Right lobe of liver (tissue), 6 donors: ENCODE data around the gene CELSR1. TPM values are rescaled to one million over a fixed set of nuclear protein-coding genes. Genes with fewer than 3 reads are reported as not detected.

ENCODE experiments used
- ATAC-seq, 4 donors: fragments of 200-7000 bp; cut with Tn5 transposase; one replicate each; pipeline ENCODE4 v1.9.1; 2020; ENCODE audit warnings: mild to moderate bottlenecking in 4 of 4, moderate library complexity in 4 of 4
- DNase-seq, 3 donors: peaks; one replicate each; pipeline ENCODE4 v3.0.0-alpha.2; 2020
- H3K27ac ChIP-seq, 3 donors: fragments of 200-600 bp; one replicate each; pipeline ENCODE4 v1.8.0; 2022
- H3K27me3 ChIP-seq, 2 donors: fragments of 200-600 bp; one replicate each; pipeline ENCODE4 v1.8.0; 2022
- H3K36me3 ChIP-seq, 4 donors: fragments of 200-600 bp; sonication (generic) in 1 of 4; one replicate each; pipeline versions ENCODE4 v1.5.1 to v1.8.0; 2017 to 2022; ENCODE audit warnings: control low read depth in 1 of 4
- H3K4me1 ChIP-seq, 4 donors: fragments of 200-600 bp; sonication (generic) in 1 of 4; one replicate each; pipeline versions ENCODE4 v1.5.1 to v1.8.0; 2017 to 2022; ENCODE audit warnings: control low read depth in 1 of 4
- H3K4me3 ChIP-seq, 3 donors: fragments of 200-600 bp; one replicate each; pipeline ENCODE4 v1.8.0; 2022
- H3K9me3 ChIP-seq, 4 donors: fragments of 200-600 bp; sonication (generic) in 1 of 4; one replicate each; pipeline versions ENCODE4 v1.5.1 to v1.8.0; 2017 to 2022; ENCODE audit warnings: control low read depth in 1 of 4
- CTCF ChIP-seq, 4 donors: fragments of 200-600 bp in 3 of 4; fragments of 450-650 bp in 1 of 4; IDR thresholded peaks; one replicate each; pipeline versions ENCODE4 v1.5.1 to v1.8.0; 2016 to 2022; ENCODE audit warnings: antibody characterized with exemption in 4 of 4, mild to moderate bottlenecking in 2 of 4
- POLR2A ChIP-seq: fragments of 450-650 bp; IDR thresholded peaks from one replicate; pipeline ENCODE4 v1.6.1; 2017; ENCODE audit warnings: antibody characterized with exemption, mild to moderate bottlenecking
- WGBS: methylation state at CpG from one replicate; pipeline ENCODE4 v1.1.6; 2018; ENCODE audit warnings: low coverage, low lambda C conversion rate; ENCODE audit not compliant: insufficient coverage; ENCODE audit errors: missing lambda C conversion rate; 5-methylcytosine and 5-hydroxymethylcytosine counted together
- intact Hi-C, 2 donors: fragments of 100-400 bp; cut with DNase I; formaldehyde crosslinking; loops; one replicate each; pipeline versions ENCODE4 v1.11.2 to v1.14.1; 2022
- total RNA-seq, 6 experiments: library from RNA; depleted of rRNA in 2 of 6; stranded (reverse); fragments of >200 nt in 2 of 6; fragmentation: NEBNext Ultra II Directional in 3 of 6; extraction: Animal tissue kit (Norgen Biotek cat#: 25700) in 3 of 6; gene quantifications; one replicate each; pipeline versions ENCODE4 v1.1.0 to v1.2.4, GENCODE V29; 2016 to 2023
- donor health status: DM: no; HTN: yes; CAD: no.
- donor health status: DM: no; HTN: no; CAD: no.
- donor health status: DM: no; HTN: no; CAD: no.
- donor health status: DM: no; HTN: yes; CAD: no.
- donor health status: DM: no; HTN: yes; CAD: no.

Gene CELSR1
- total RNA-seq, 6 experiments from 2014 or later = 2.9 to 8.2 (median 5.0) TPM

DNA sequence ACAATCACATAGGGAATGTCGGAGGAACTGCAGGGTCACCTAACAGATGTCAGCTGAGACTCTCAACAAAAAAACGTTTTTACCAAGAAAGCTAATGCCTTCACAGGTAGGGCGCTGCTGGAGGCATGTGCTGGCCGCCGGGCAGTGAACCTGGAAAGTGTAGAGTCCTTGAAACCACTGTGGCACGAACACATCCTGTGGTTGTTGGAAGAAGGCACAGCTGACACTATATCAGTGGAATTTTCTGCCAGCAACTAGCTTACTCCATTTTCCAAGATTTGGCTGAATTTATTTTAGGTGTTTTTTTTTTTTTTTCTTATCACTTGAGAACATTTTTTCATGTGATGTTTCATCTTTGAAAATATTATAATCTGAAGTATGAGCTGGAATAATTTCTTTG lies 187.7 kb downstream of the CELSR1 start:
- Histone ChIP-seq H3K4me3 (no peak overlapping the region), H3K4me1 (no peaks in the 10 kb centered on the region), H3K27me3 (no peaks in the 10 kb centered on the region), H3K36me3 (peaks cover 0 to 77% (median 41%) of the 10 kb centered on the region in 4 donors), H3K9me3 (no peaks in the 10 kb centered on the region), H3K27ac (no peak overlapping the region)
- WGBS = 78% methylated on average over 4 of the region's 6 CpGs
- ATAC-seq = no peak
- intact Hi-C loops = no loop called here
- DNase-seq = peak in 1 of 3 donors; percentile 7
- TF ChIP-seq POLR2A (no peak), CTCF (IDR thresholded peaks at IDR 0.05) (no peak)

GRCh38 chr22:46349238-46349637 lies 188.2 kb downstream of the CELSR1 start:
- Histone ChIP-seq H3K9me3 (no peaks in the 10 kb centered on the region), H3K27me3 (no peaks in the 10 kb centered on the region), H3K4me1 (no peaks in the 10 kb centered on the region), H3K27ac (no peak overlapping the region), H3K36me3 (peaks cover 0 to 81% (median 41%) of the 10 kb centered on the region in 4 donors), H3K4me3 (no peak overlapping the region)
- DNase-seq = peak in 1 of 3 donors; percentile 39
- no peak for ATAC-seq
- no peak for TF ChIP-seq CTCF (IDR thresholded peaks at IDR 0.05)
- no peak for TF ChIP-seq POLR2A
- intact Hi-C loops = no loop called here
- 74% methylated on average over 12 of the region's 18 CpGs for WGBS

- H3K27ac ChIP-seq = no peak overlapping the region
- H3K4me1 ChIP-seq = no peaks in the 10 kb centered on the region
- WGBS = 91% methylated on average over 4 of the region's 15 CpGs
- H3K9me3 ChIP-seq = no peaks in the 10 kb centered on the region
- H3K36me3 ChIP-seq = peaks cover 0 to 90% (median 41%) of the 10 kb centered on the region in 4 donors
- no peak overlapping the region for H3K4me3 ChIP-seq
- ATAC-seq = no peak
- intact Hi-C loops = no loop called here
- H3K27me3 ChIP-seq = no peaks in the 10 kb centered on the region
- TF ChIP-seq CTCF (IDR thresholded peaks at IDR 0.05) = no peak
- no peak for TF ChIP-seq POLR2A
- peak in 1 of 3 donors; percentile 27 for DNase-seq
These were observed 189.2 kb downstream of the CELSR1 start for GRCh38 chr22:46348099-46348695.

DNA sequence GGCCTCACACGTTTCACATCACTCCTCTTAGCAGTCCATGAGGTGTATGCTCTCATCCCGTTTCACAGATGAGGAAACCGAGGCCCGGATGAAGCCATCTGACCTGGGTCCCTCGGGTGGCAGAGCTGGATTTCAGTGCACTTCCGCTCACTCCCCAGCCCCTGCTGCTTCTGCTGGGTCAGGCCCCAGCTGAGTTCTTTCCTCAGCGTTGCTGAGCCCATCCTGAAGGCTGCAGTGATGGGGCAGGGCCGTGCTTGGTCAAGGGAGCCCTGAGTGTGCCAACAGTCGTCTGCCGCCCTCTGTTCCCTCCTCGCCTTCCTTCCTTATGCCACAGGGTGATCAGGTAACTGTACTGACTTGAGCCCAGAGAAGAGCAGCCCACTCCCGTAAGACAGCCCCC lies 189.8 kb downstream of the CELSR1 start:
- no peaks in the 10 kb centered on the region for H3K27me3 ChIP-seq
- H3K4me3 ChIP-seq = no peak overlapping the region
- peak in 1 of 3 donors; percentile 19 for DNase-seq
- H3K27ac ChIP-seq = no peak overlapping the region
- WGBS = 79% methylated on average over 4 of the region's 12 CpGs
- intact Hi-C loops = no loop called here
- no peaks in the 10 kb centered on the region for H3K9me3 ChIP-seq
- H3K36me3 ChIP-seq = peaks cover 0 to 90% (median 41%) of the 10 kb centered on the region in 4 donors
- no peak for ATAC-seq
- no peak for TF ChIP-seq POLR2A
- TF ChIP-seq CTCF (IDR thresholded peaks at IDR 0.05) = no peak
- H3K4me1 ChIP-seq = no peaks in the 10 kb centered on the region
